Stimulated activated CD8-positive, alpha-beta memory T cell treated with anti-CD3 and anti-CD28 coated beads, Interleukin-7, amount 100 ng/mL, for 48 hours (primary cell): ENCODE results near the gene DLGAP4.
"Not testable (repeated sequence)": the region's sequence is repeated elsewhere in the genome, so short reads cannot be mapped to it uniquely, and the experiment has no call there.

ENCODE experiments used
- DNase-seq, 2 donors: peaks; one replicate each; pipeline ENCODE4 v3.0.0-alpha.2; 2020; ENCODE audit warnings: low read depth in 1 of 2; ENCODE audit errors: extremely low read depth in 1 of 2

DLGAP4 gene

DNA sequence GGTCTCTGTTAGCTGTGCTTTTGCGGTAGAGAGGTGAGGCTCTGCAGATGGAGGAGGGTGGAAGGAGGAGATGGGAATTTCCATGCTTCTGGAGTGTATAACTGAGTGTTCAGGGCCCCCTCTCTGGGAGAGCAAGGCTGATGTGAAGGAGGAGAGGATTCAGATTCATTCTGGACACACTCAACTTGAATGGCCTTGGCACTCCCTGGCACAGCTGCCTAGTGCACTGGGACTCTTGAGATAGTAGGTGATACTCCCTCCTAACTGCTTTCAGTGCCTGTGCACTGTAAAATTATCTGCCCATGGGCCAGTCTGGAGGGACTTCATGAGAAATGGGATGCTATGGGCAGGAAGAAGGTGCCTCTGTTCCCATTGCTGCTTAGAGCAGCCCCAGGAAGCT lies 180.9 kb downstream of the DLGAP4 start:
- DNase-seq = no peak

DNA sequence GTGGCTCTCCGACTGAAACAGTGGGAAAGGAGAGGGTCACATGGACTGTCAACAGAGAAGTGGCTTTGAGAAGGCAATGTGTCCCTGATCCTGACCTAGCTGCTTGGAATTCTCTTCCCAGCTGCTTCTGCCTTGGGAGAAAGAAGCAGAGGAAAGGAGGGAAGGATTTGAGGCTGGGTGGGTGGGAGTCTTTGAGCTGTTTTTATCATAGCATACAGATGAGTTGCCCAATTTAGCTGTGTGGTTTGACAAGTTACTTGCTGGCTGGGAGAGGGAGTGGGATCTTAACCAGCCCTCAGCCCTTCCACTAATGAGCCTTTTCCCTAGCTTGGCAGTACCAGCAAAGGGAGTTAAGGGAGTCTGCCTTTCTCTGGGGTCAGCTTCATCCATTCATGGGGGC lies 184.1 kb downstream of the DLGAP4 start:
- DNase-seq = no peak

- peak; percentile 28 to 43 for DNase-seq
Observed at GRCh38 chr20:36491901-36492617, 185.9 kb downstream of the DLGAP4 start.

DNA sequence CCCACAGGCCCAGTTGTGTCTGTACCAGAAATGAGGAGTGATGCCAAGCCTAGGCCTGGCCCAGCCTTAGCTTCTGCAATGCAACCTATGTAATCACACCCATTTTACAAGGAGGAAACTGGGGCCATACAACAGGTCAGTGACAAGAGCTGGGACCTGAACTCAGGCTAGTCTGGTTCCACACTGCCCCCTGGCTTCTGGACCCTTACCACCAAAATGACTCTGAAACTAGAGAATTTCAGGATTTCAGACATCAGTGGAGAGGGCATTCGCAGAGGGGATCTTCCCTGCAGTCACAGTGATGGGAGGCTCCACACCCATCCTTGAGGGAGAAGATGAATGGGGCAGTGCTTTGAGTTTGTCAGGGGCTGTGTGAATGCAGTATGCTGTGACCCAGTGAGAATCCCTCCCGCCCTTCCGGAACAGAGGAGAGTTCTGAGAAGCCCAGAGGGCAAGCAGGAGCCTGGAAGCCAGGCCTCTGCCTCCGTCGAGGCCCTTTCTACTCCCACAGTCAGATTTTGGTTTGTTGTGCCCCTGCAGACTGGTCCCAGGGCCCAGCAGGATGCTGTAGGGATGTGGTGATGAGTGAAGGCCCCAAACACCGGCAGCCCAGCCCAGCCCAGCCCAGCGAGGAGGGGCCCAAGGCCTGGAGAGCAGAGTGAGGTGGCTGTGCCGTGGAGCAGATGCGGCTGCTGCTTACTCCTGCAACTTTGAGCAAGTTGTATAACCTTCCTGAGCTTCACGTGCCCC lies 187.1 kb downstream of the DLGAP4 start:
- DNase-seq = no peak

DNA sequence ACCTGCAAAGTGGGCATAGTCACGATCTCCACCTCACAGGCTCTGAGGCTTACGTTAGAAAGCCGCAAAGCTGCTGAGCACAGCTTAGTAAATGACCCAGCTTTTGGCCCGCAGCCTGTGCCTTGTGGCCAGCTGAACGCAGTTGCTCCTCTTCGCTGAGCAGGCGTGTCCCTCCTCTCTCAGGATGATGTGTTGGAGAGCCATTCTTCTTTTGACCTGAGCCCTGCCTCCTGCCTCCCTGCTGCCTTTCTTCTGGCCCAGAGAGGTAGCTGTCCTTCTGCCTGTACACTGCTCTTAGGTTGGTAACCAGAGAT lies 187.6 kb downstream of the DLGAP4 start:
- DNase-seq = no peak

DNA sequence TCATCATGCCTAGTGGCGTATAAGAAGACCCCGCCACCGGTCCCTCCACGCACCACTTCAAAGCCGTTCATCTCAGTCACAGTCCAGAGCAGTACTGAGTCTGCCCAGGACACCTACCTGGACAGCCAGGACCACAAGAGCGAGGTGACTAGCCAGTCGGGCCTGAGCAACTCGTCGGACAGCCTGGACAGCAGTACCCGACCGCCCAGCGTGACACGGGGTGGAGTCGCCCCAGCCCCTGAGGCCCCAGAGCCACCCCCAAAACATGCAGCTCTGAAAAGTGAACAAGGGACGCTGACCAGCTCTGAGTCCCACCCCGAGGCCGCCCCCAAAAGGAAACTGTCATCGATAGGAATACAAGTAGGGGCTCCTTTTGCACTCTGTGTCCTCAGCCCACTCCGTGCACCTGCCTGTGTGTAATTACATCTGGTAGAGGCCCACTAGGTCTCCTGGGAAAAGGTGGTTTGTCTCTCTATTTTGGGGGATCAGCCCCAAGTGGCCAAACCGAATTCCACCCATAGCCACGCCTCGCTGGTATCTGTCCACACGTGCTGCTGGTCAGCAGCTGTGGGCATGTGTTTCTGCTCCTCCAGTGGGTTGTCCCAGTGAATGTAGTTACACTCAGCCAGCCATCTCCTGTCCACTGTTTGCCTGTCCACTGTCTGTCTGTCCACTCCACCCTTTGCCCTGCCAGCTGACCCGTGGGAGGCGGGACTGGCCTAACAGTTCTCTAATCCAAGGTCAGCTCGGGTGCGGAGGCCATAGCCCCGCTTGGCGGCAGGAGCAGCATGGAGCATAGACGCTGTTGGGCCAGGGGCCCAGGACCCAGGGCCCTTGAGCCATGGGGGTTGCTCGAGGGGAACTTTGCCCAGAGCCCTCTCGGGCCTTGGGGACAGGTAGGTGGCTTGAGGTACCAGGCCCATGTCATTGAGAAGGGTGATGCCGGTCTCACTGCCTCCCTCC lies 190.8 kb downstream of the DLGAP4 start:
- DNase-seq = no peak

GRCh38 chr20:36497856-36498255 lies 191.7 kb downstream of the DLGAP4 start:
- DNase-seq = no peak

DNA sequence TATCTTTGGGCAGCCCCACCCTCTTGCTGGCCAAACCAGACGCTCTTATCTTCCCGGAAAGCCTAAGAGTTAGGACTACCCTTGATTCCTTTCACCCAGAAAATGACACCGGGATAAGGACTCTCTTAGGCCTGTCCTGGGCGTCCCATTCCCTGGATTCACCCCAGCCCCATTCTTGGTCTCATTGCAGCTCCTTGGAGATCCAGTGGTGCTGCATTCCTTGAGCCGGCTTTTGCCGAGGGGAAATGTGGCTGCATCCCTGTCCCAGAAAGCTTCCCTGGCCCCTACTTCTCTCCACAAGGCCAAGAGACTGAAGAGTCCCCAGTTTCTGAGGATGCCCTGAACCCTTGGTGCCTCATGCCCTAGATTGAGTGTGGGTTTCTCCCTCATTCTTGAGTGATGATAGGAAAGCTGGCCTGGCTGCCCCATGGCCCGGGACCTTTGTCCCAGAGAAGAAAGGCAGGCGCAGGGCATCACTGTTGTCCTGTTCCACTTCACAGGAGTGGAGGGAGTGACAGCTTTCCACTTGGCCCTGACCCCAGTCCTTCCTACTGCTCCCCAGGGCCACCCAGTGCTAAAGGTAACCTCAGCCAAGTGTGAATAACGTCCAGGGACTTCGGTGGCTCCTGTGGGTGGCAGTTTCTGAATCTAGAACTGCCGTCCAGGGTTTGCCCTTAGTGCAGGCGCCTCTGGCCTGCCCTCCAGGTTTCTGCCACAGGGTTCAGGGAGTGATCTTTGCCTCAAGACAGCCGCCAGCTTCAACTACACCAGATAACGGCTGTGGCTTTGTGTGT lies 192.4 kb downstream of the DLGAP4 start:
- no peak for DNase-seq

- no peak for DNase-seq
Observed at GRCh38 chr20:36499211-36499610, 193.1 kb downstream of the DLGAP4 start.

DNA sequence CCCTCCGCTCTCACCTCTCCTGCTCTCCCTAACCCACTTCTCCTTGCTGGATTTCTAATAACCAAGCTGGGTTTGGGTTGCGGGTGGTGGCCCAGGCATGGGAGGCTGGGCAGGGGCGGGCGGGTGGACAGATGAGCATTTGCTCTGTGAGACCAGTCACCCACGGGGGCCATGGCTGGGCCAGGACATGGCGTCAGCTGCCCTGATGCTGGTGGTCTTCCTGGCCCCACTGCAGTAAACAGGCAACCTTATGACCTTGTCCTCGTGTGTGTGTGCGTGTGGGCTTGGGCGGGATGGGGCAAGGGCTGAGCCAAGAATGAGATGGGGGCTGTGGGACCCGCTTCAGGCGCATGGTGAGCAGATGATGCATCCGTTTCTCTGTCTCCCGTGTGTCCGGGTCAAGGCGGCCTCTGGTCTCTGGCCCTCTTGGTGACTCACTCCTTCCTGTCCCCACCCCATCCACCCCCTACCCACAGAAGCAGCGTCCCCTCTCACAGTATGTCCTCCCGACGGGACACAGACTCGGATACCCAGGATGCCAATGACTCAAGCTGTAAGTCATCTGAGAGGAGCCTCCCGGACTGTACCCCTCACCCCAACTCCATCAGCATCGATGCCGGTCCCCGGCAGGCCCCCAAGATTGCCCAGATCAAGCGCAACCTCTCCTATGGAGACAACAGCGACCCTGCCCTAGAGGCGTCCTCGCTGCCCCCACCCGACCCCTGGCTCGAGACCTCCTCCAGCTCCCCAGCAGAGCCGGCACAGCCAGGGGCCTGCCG lies 193.8 kb downstream of the DLGAP4 start:
- no peak for DNase-seq

DNA sequence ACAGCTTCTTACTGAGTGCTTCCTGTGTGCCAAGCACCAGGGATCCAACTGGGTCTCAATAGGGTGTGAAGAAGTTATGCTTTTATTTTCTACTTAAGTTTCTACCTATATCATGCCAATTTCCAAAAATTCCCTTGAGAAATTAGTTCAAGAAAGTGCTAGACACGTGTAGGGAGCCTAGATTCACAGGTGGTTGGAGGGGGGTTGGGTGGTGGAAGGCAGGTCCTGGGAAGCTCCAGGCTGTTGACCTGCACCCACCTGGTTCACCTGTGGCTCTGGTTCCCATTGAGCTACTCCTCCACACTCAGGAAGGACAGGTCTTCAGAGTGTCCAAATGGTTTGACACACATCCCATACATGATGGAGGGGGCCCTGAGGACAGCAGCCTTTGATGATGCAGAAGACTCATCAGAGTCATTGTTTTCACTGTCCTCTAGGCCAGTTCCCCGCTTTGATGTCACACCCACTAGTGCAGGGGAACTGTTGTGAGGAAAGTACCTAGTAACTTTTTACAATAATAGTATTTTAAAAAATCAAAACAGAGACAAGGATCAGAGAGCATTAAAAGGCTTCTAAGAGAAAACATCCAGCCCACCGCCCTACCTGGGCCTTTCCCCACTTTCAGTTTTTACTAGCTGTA lies 195.3 kb downstream of the DLGAP4 start:
- no peak for DNase-seq

GRCh38 chr20:36504295-36504694 lies 198.2 kb downstream of the DLGAP4 start:
- no peak for DNase-seq

DNA sequence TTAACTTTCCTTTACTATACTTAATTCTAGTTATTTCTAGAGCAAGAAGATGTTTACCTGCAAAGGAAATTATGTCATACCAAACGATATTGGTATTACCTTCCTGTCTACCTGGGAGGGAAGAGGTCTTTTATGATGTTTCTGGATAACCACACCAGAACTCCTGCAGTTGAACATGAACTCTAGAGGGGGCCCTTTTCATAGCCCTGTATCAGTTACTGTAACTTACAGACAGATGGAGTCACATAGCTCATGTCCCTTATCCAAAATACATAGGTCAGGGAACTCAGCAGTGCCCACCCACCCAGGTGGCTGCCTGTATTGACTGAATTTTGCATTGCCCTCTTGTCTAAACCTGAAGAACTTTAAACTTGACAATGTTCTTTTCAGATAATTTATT lies 200.1 kb downstream of the DLGAP4 start:
- DNase-seq = no peak

DNA sequence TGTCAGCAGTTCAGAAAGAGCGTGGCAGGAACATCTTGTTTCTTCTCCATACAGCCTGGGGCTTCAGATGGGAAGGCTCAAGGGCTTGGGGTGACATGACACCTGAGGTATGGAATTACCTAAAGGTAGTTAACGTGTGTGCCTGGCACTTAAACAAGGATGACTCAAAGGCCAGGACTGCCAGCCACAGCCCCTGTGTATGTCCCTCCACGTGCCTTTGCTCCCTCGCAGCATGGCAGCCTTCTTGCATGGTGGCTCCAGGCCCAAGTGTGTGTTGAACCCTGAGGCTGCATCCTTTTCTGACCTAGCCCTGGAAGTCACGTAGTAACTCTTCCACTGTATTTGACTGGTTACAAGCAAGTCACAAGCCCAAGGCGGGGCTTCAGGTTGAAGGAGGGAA lies 201.6 kb downstream of the DLGAP4 start:
- DNase-seq = no peak

DNA sequence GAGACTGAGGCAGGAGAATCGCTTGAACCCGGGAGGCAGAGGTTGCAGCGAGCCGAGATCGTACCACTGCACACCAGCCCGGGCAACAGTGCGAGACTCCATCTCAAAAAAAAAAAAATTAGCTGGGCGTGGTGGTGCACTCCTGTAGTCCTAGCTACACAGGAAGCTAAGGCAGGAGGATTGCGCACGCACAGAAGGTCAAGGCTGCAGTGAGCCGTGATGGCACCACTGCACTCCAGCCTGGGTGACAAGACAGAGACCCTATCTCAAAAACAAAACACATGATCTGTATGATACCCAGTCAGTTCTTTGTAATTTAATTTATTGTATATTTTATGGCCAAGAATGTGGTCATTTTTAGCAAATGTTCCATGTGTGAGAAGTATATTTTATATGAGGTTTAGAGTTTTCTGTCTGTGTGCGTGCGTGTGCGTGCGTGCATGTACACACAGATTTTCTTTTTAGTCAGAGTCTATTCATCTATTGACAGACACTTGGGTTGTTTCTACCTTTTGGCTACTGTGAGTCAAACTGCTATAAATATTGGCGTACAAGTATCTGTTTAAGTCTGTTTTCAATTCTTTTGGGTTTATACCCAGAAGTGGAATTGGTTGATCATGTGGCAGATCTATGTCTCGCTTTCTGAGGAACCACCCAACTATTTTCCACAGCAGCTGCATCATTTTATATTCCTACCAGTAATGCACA lies 213.0 kb downstream of the DLGAP4 start:
- no peak for DNase-seq

DNA sequence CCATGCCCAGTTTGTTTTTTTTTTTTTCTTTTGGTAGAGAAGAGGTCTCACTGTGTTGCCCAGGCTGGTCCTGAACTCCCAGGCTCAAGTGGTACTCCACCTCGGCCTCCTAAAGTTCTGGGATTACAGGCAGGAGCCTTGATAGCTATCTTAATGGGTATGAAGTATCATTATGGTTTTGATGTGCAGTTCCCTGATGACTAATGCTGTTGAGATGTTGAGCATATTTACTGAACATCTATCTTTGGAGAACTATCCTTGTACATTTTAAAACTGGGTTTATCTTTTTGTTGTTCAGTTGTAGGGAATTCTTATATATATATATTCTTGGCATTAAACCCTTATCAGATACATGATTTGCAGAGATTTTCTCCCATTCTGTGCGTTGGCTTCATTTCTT lies 213.8 kb downstream of the DLGAP4 start:
- no peak for DNase-seq

- DNase-seq = no peak
Observed at GRCh38 chr20:36521526-36521925, 215.4 kb downstream of the DLGAP4 start.

DNA sequence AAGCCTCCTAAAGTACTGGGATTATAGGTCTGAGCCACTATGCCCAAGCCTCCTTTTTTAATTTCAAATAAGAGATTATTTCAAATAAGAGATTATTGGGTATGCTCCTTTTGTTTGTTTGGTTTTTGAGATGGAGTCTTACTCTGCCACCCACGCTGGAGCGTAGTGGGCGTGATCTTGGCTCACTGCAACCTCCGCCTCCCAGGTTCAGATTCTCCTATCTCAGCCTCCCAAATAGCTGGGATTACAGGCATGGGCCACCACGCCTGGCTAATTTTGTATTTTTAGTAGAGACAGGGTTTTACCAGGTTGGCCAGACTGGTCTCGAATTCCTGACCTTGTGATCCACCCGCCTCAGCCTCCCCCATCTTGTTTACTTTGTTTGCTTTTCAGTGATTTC lies 216.3 kb downstream of the DLGAP4 start:
- DNase-seq = not testable (repeated sequence)

- DNase-seq = no peak
Observed at GRCh38 chr20:36523341-36523740, 217.2 kb downstream of the DLGAP4 start.
